ENCODE measurements around the gene CHD5.

The CHD5 gene

GRCh38 chr1:6113745-6114144 is 66.4 kb downstream of the CHD5 start:
- H3K4me2 ChIP-seq (ENCODE audit: low read depth, low read length) = no peak overlapping the region
- H2AFZ ChIP-seq (ENCODE audit: low read length) = no peak overlapping the region
- H3K27ac ChIP-seq (ENCODE audit: low read length) = no peak overlapping the region

GRCh38 chr1:6113116-6113515 is 67.0 kb downstream of the CHD5 start:
- no peak overlapping the region for H3K27ac ChIP-seq (ENCODE audit: low read length)
- no peaks in the 10 kb centered on the region for H3K79me2 ChIP-seq (ENCODE audit: low read length)

More at GRCh38 chr1:6113745-6114144, 66.4 kb downstream of the CHD5 start:
- H3K9me3 ChIP-seq (replicated peaks; ENCODE audit: insufficient read depth, low read length) = no peaks in the 10 kb centered on the region
- no peak for DNase-seq
- H4K20me1 ChIP-seq (ENCODE audit: insufficient read depth, low read length) = no peaks in the 10 kb centered on the region
- H3K79me2 ChIP-seq (ENCODE audit: low read length) = no peaks in the 10 kb centered on the region
- TF ChIP-seq EZH2 (optimal IDR thresholded peaks at IDR 0.05; ENCODE audit: low read depth, low read length) (no peak), CTCF (IDR thresholded peaks at IDR 0.05; ENCODE audit: low read length) (no peak), EZH2phosphoT487 (IDR thresholded peaks at IDR 0.05; ENCODE audit: low read length) (no peak)
- no peak overlapping the region for H3K9ac ChIP-seq (ENCODE audit: low read length)
- no peaks in the 10 kb centered on the region for H3K4me1 ChIP-seq (ENCODE audit: low read length)
- H3K36me3 ChIP-seq (replicated peaks; ENCODE audit: insufficient read depth, low read length) = no peaks in the 10 kb centered on the region
- no peaks in the 10 kb centered on the region for H3K9me2 ChIP-seq (replicated peaks; ENCODE audit: insufficient read depth, low read length)
- H3F3A ChIP-seq (ENCODE audit: insufficient read depth, low read length) = no peaks in the 10 kb centered on the region
- no peak overlapping the region for H3K4me3 ChIP-seq (ENCODE audit: low read length)
- H3K27me3 ChIP-seq (replicated peaks; ENCODE audit: insufficient read depth, low read length) = peaks cover 92% of the 10 kb centered on the region

GRCh38 chr1:6112690-6113005 is 67.5 kb downstream of the CHD5 start:
- H3K9me2 ChIP-seq (replicated peaks; ENCODE audit: insufficient read depth, low read length) = no peaks in the 10 kb centered on the region
- no peak overlapping the region for H3K4me3 ChIP-seq (ENCODE audit: low read length)
- no peaks in the 10 kb centered on the region for H4K20me1 ChIP-seq (ENCODE audit: insufficient read depth, low read length)
- no peak overlapping the region for H3K27ac ChIP-seq (ENCODE audit: low read length)
- no peaks in the 10 kb centered on the region for H3K4me1 ChIP-seq (ENCODE audit: low read length)
- no peak overlapping the region for H3K9ac ChIP-seq (ENCODE audit: low read length)
- H3K4me2 ChIP-seq (ENCODE audit: low read depth, low read length) = no peak overlapping the region
- no peak overlapping the region for H2AFZ ChIP-seq (ENCODE audit: low read length)
- no peak for DNase-seq
- H3K79me2 ChIP-seq (ENCODE audit: low read length) = no peaks in the 10 kb centered on the region
- TF ChIP-seq CTCF (IDR thresholded peaks at IDR 0.05; ENCODE audit: low read length) (no peak), EZH2 (optimal IDR thresholded peaks at IDR 0.05; ENCODE audit: low read depth, low read length) (no peak), EZH2phosphoT487 (IDR thresholded peaks at IDR 0.05; ENCODE audit: low read length) (no peak)
- no peaks in the 10 kb centered on the region for H3F3A ChIP-seq (ENCODE audit: insufficient read depth, low read length)
- H3K27me3 ChIP-seq (replicated peaks; ENCODE audit: insufficient read depth, low read length) = peaks cover 85% of the 10 kb centered on the region
- no peaks in the 10 kb centered on the region for H3K9me3 ChIP-seq (replicated peaks; ENCODE audit: insufficient read depth, low read length)
- H3K36me3 ChIP-seq (replicated peaks; ENCODE audit: insufficient read depth, low read length) = no peaks in the 10 kb centered on the region

More at GRCh38 chr1:6113116-6113515, 67.0 kb downstream of the CHD5 start:
- Histone ChIP-seq H3K9me3 (replicated peaks; ENCODE audit: insufficient read depth, low read length) (no peaks in the 10 kb centered on the region), H3K27me3 (replicated peaks; ENCODE audit: insufficient read depth, low read length) (peaks cover 90% of the 10 kb centered on the region), H3K9me2 (replicated peaks; ENCODE audit: insufficient read depth, low read length) (no peaks in the 10 kb centered on the region), H3K36me3 (replicated peaks; ENCODE audit: insufficient read depth, low read length) (no peaks in the 10 kb centered on the region), H3K4me1 (ENCODE audit: low read length) (no peaks in the 10 kb centered on the region), H3K4me2 (ENCODE audit: low read depth, low read length) (no peak overlapping the region), H2AFZ (ENCODE audit: low read length) (no peak overlapping the region), H3K4me3 (ENCODE audit: low read length) (no peak overlapping the region), H4K20me1 (ENCODE audit: insufficient read depth, low read length) (no peaks in the 10 kb centered on the region), H3F3A (ENCODE audit: insufficient read depth, low read length) (no peaks in the 10 kb centered on the region), H3K9ac (ENCODE audit: low read length) (no peak overlapping the region)
- no peak for DNase-seq
- TF ChIP-seq EZH2phosphoT487 (IDR thresholded peaks at IDR 0.05; ENCODE audit: low read length) = no peak
- TF ChIP-seq CTCF (IDR thresholded peaks at IDR 0.05; ENCODE audit: low read length) = no peak
- TF ChIP-seq EZH2 (optimal IDR thresholded peaks at IDR 0.05; ENCODE audit: low read depth, low read length) = no peak

Data from MM.1S (cell line).